ENCODE measurements around the gene XPA.

The XPA gene

GRCh38 chr9:97658707-97659106 lies 38.4 kb downstream of the XPA start:
- no peak for DNase-seq (ENCODE audit: low read depth in 1 of 2, low spot score in 1 of 2)

GRCh38 chr9:97651646-97652045 lies 45.5 kb downstream of the XPA start:
- DNase-seq (ENCODE audit: low read depth in 1 of 2, low spot score in 1 of 2), result no peak

DNA sequence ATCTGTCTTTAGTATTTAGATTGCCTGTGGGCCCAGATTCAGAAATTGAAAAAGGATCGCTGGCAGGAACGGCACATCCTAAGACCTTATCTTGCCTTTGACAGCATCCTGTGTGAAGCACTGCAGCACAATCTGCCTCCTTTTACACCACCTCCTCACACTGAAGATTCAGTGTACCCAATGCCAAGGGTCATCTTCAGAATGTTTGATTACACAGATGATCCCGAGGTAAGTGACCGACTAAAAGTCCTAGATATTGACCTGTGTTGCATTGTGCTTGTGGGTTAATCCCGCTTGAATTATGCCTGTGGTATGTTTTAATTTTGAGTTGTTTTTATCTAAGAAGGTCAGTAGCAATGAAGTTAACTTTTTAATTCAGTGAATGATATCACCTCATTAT lies 49.1 kb downstream of the XPA start:
- DNase-seq (ENCODE audit: low read depth in 1 of 2, low spot score in 1 of 2), result no peak

DNA sequence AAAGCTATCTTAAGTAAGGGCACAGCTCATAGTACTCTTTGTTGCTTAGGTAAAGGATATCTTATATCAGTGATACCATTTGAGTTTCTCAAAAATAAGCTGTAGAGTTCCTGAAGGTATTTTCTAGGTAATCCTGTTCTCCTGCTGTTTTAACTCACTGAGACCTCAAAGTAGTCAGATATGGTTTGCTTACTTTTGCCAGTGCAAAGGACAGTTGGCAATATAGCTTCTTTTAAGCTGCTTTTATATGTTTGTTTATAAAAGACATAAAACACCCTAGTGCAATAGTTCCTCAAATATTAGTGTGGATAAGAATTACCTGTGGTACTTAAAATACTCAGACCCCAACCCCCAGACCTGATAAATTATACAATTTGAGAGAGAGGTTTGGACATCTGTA lies 51.4 kb downstream of the XPA start:
- DNase-seq (ENCODE audit: low read depth in 1 of 2, low spot score in 1 of 2), result no peak

DNA sequence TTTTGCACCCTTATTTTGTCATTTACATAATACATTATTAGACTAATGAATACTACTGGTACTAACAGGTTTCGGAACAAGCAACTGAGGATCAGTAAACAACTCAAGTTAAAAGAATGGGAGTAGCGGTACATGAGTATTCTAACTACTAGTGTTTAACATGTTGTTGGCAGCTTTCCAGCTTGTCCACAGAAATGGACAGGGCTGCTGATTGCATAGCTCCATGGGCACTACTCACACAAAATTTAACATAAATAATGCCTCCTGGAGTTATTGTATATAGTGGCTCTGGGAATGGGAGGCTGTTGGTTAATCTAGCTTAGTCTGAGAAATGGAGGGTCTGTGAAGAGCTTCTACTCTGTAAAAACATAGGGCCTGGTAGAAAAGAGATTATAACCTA lies 56.8 kb downstream of the XPA start:
- no peak for DNase-seq (ENCODE audit: low read depth in 1 of 2, low spot score in 1 of 2)

DNA sequence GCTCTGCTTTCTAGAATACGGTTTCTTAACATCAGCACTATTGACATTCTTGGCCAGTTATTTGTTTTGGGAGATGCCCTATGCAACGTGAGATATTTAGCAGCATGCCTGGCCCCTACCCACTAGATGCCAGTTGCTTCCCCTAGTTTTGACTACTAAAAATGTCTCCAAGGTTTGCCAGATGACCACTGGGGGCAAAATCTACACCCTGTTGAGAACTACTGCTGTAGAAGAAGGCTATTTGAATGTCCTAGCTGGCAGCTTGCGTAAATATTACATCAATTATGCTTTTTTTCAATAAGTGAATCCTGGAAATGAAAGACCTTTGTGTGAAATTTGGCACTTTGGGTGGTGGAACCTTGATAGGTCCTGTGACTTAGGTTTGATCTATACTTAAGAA lies 58.5 kb downstream of the XPA start:
- no peak for DNase-seq (ENCODE audit: low read depth in 1 of 2, low spot score in 1 of 2)

DNA sequence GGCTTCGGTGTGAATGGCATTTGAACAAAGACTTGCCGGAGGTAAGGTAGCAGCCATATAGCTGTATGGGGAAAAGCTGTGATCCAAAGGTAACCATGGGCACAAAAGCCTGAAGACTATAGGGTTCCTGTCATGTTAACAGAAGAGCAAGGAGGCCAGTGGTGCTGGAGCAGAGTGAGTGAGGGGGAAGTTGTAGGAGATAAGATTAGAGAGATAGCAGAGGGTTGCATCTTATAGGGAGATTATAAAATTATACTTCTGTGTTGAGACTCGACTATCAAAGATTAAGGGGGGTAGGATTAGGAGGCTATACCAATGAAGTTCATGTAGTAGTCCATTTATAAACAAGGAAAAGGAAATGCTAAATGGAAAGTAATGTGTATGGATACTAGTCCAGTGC lies 60.2 kb downstream of the XPA start:
- no peak for DNase-seq (ENCODE audit: low read depth in 1 of 2, low spot score in 1 of 2)

- no peak for DNase-seq (ENCODE audit: low read depth in 1 of 2, low spot score in 1 of 2)
These were observed 62.1 kb downstream of the XPA start for GRCh38 chr9:97635026-97635425.

- DNase-seq (ENCODE audit: low read depth in 1 of 2, low spot score in 1 of 2), result no peak
These were observed 63.2 kb downstream of the XPA start for GRCh38 chr9:97633859-97634490.

- peak; percentile 90 to 91 for DNase-seq (ENCODE audit: low read depth in 1 of 2, low spot score in 1 of 2)
These were observed 63.9 kb downstream of the XPA start, which contains the start of the genes NCBP1 and TSTD2 for GRCh38 chr9:97632985-97633858. TSS of gene NCBP1 (plus strand) at chr9:97633821. CDS start at chr9:97633882, 61 bp downstream. TSS of gene TSTD2 (minus strand) at chr9:97633368. CDS start at chr9:97627562, 5,806 bp downstream.

- DNase-seq (ENCODE audit: low read depth in 1 of 2, low spot score in 1 of 2), result no peak
These were observed 64.7 kb downstream of the XPA start for GRCh38 chr9:97632248-97632984.

DNA sequence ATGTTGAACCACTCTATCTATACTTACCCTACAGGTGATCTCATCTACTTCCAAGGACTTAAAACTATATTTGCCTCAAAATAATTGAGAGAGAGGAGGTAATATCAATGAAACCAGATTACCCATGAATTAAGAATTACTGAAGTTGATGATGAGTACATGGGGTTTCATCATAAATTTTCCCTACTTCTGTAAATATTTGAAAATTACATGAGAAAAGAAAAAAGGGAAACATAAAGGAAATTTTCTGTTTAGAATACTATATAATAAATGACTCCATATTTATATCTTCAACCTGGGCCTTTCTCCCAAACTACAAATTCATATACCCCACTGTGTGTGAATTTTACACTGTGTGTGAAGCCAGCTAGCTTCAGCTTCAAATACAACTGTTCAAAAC lies 66.5 kb downstream of the XPA start:
- DNase-seq (ENCODE audit: low read depth in 1 of 2, low spot score in 1 of 2), result no peak

DNA sequence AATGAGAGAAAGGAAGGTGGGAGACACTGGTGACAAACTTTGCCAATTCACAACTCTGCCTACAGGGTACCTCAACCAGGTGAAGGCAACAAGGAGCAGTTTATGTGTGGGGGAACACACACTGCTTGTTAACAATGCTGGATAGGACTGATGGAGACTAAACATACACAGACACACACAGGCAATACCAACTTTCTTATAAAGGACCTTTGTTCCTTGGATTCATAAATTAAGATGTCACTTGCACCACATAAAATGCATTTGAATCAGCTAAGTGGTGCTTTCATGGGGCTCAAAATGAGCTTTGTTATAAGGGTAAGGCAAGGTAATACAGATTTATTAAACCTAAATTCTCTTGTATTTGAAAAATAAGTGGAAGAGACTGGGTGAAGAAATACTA lies 68.0 kb downstream of the XPA start:
- no peak for DNase-seq (ENCODE audit: low read depth in 1 of 2, low spot score in 1 of 2)

- DNase-seq (ENCODE audit: low read depth in 1 of 2, low spot score in 1 of 2), result no peak
These were observed 68.5 kb downstream of the XPA start for GRCh38 chr9:97628668-97629067.

- DNase-seq (ENCODE audit: low read depth in 1 of 2, low spot score in 1 of 2), result no peak
These were observed 69.5 kb downstream of the XPA start for GRCh38 chr9:97627624-97628023.

- no peak for DNase-seq (ENCODE audit: low read depth in 1 of 2, low spot score in 1 of 2)
These were observed 71.5 kb downstream of the XPA start for GRCh38 chr9:97625620-97626019.

All from activated T-helper 1 cell treated with anti-CD3 and anti-CD28 coated beads, Interleukin-2, amount 50 U/mL, for 16 hours (primary cell).